ENCODE results near the gene ELOA.
"Not testable (repeated sequence)": the region's sequence is repeated elsewhere in the genome, so short reads cannot be mapped to it uniquely, and the experiment has no call there.

The ELOA gene

DNA sequence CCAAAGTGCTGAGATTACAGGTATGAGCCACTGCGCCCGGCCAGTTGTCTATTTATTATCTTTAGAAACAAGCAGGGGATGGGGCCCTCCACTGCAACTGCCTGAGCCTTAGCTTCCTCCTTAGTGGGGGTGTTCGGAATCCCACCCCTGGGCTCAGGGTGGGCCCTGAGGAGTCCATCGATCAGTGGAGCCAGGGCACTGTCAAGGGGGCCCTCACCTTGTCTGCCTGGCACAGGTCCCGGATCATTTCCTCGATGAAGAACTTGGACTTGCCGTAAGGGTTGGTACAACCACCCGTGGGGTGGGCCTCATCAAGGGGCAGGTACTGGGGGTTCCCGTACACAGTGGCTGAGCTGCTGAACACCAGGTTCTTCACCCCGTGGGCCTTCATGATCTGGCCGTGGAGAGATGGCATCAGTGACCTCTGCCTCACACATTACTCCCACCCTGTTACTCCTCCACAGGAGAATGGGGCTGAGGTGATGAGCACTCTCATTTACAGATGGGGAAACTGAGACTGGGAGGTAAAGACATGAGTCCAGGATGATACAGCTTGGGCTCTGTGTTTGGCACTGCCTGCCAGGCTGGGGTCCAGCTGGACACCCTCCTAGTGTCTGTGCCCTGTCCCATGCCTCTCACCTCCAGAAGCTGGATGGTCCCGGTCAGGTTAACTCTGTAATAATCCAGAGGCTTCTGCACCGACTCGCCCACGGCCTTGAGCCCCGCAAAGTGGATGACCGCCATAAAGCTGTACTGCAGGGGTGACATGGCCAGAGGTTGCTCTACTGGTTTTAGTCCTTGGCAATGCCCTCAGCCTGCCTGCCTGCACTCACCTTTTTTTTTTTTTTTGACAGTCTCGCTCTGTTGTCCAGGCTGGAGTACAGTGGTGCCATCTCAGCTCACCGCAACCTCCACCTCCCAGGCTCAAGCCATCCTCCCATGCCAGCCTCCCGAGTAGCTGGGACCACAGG is 54.5 kb downstream of the ELOA start:
- TF ChIP-seq POLR2AphosphoS5 (IDR thresholded peaks at IDR 0.05; ENCODE audit: low read depth, low read length) (peak; percentile 23; the same call in 1 of the 2 replicates), POLR2A (IDR thresholded peaks at IDR 0.05; ENCODE audit: low read depth, low read length) (no peak), TAF1 (IDR thresholded peaks at IDR 0.05; ENCODE audit: borderline replicate concordance, low read depth, low read length) (no peak)
- DNase-seq (ENCODE audit: insufficient read length) = no peak
- no peak for FAIRE-seq

DNA sequence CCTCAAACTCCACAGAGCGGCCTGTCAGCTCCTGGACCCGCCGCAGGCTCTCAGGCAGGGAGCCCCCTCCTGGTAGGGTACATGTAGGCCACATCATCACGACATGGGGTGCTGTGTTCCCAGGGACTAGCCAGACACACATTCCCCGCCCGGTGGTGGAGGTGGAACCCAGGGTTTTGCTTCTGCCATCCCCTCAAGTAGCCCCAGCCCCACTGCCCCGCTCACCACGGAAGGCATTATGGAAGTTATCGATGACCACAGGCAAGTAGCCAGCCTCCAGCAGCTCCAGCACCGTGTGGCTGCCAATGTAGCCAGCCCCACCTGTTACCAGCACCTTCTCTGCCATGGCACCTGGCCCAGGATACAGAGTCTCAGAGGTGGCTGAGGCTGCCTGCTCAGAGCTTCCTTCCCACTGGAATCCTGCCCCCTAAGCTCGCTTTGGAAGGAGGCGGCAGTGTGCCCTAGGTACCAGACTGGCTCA is 55.4 kb downstream of the ELOA start:
- DNase-seq (ENCODE audit: insufficient read length) = no peak
- no peak for TF ChIP-seq TAF1 (IDR thresholded peaks at IDR 0.05; ENCODE audit: borderline replicate concordance, low read depth, low read length)
- TF ChIP-seq POLR2AphosphoS5 (IDR thresholded peaks at IDR 0.05; ENCODE audit: low read depth, low read length) = no peak
- TF ChIP-seq POLR2A (IDR thresholded peaks at IDR 0.05; ENCODE audit: low read depth, low read length) = no peak
- no peak for FAIRE-seq

DNA sequence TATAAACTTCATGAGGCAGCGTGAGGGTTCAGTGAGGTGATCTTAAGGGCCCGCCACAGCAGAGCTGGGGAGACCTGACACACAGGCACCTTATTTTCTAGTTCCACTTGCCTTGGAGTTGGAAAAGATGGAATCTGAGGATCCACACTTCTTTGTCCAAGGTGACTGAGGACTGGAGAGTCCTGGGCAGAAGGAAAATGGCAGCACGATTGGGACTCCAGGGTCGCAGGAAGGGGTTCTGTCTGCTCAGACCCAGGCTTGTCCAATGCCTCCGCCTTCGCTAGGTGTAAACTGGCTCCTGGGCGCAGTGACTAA is 55.9 kb downstream of the ELOA start:
- no peak for FAIRE-seq
- no peak for DNase-seq (ENCODE audit: insufficient read length)
- TF ChIP-seq TAF1 (IDR thresholded peaks at IDR 0.05; ENCODE audit: borderline replicate concordance, low read depth, low read length) = no peak
- no peak for TF ChIP-seq POLR2A (IDR thresholded peaks at IDR 0.05; ENCODE audit: low read depth, low read length)
- TF ChIP-seq POLR2AphosphoS5 (IDR thresholded peaks at IDR 0.05; ENCODE audit: low read depth, low read length) = no peak

DNA sequence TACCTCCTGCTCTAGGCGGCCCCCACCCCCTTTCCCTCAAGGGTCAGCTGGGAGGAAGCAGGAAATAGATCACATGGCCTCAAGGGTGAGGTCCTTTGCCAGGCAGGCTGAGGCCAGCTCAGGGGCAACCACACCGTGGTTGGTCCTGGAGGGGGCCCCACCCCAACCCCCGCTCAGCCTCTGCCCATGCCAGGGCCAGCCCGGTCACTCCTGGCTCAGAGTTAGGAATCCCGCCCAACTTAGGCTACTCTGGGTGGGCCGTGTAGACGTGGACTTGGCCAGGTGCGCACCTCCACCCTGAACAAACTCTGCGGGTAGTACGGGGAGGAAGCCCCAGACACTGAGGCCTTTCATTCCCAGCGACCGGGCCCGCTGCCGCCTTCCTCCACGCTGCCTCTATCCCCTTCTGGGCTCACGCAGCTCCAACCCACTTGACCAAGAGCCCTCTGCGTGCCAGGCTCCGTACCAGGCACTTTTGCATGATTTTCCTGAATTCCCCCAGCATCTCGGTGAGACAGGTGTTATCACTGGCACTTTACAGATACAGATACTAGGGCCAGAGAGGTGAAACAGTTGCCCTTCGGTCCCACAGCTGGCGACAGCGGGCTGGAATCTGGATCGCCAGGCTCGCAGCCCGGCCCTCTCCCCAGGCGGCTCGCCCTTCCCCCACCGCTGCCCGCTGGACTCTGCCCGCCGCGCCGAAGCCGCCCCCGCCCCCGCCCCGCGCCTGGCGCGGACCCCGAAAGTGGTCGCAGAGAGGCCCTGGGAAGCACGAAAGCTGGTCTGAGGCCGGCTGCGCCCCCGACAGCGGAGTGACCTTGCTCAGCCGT is 56.5 kb downstream of the ELOA start:
- TF ChIP-seq POLR2AphosphoS5 (IDR thresholded peaks at IDR 0.05; ENCODE audit: low read depth, low read length) (no peak), TAF1 (IDR thresholded peaks at IDR 0.05; ENCODE audit: borderline replicate concordance, low read depth, low read length) (no peak), POLR2A (IDR thresholded peaks at IDR 0.05; ENCODE audit: low read depth, low read length) (peak; percentile 53)
- DNase-seq (ENCODE audit: insufficient read length) = peak; percentile 51
- peak; percentile 85 for FAIRE-seq

DNA sequence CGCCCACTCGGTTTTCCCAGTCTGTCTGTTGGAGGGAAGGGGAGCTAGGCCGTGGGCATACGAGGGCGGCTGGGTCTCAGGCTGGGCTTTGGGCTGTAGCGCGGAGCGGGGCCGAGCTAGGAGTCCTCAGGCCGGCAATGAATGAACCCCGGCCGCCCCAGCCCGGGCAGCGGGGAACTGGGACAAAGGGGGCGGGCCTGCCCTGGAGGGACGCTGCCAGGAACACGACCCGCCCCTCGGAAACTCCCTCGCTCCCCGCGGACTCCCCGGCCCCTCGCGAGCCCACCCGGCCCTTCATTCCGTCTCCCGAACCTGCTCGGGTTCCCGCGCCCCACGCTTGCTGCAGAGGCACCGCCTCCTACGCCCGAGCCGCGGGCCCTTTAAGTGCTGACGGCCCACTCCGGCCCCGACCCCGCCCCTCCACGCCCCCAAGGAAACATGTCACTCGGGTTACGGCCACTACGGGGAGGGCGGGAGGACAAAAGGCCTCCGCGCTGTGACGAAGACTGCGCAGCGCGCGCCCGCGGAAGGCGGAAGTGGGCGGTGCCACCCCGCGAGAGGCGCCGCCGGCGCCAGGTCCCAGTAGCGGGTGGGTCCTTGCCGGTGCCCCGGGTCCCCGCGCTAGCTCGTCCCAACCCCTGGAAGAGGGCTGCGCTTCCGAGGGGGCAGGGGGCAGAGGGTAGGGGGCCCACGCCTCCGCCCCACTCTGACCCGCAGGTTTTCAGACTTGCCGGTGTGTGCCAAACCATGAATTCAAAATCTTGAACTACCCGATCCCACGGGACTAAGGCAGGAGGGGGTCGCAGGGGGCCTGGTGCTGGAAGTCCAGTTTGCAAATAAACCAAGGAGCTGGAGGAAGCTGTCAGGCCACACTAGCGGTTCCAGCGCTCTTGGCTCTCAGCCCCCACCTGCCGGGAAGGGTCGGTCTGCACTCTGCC is 57.4 kb downstream of the ELOA start, which contains the start of gene GALE:
Gene GALE, minus strand, starts transcription at position 355 of the 938 bp plus-strand sequence. CDS start 1,747 bp downstream, outside the sequence.
- FAIRE-seq = peak; percentile 99
- TF ChIP-seq TAF1 (IDR thresholded peaks at IDR 0.05; ENCODE audit: borderline replicate concordance, low read depth, low read length) (peak; percentile 61), POLR2A (IDR thresholded peaks at IDR 0.05; ENCODE audit: low read depth, low read length) (peak; percentile 69), POLR2AphosphoS5 (IDR thresholded peaks at IDR 0.05; ENCODE audit: low read depth, low read length) (peak; percentile 81)
- DNase-seq (ENCODE audit: insufficient read length) = peak; percentile 99

GRCh38 chr1:23801338-23801748 is 58.1 kb downstream of the ELOA start:
- no peak for TF ChIP-seq POLR2A (IDR thresholded peaks at IDR 0.05; ENCODE audit: low read depth, low read length)
- no peak for TF ChIP-seq TAF1 (IDR thresholded peaks at IDR 0.05; ENCODE audit: borderline replicate concordance, low read depth, low read length)
- TF ChIP-seq POLR2AphosphoS5 (IDR thresholded peaks at IDR 0.05; ENCODE audit: low read depth, low read length) = no peak
- FAIRE-seq = no peak
- no peak for DNase-seq (ENCODE audit: insufficient read length)

GRCh38 chr1:23801876-23802275 is 58.6 kb downstream of the ELOA start:
- DNase-seq (ENCODE audit: insufficient read length) (no peak), FAIRE-seq (no peak)
- TF ChIP-seq POLR2A (IDR thresholded peaks at IDR 0.05; ENCODE audit: low read depth, low read length) (no peak), POLR2AphosphoS5 (IDR thresholded peaks at IDR 0.05; ENCODE audit: low read depth, low read length) (no peak), TAF1 (IDR thresholded peaks at IDR 0.05; ENCODE audit: borderline replicate concordance, low read depth, low read length) (no peak)

- FAIRE-seq; DNase-seq (ENCODE audit: insufficient read length): not testable (repeated sequence)
Measured at GRCh38 chr1:23802809-23803342, 59.6 kb downstream of the ELOA start.

GRCh38 chr1:23803674-23804073 is 60.4 kb downstream of the ELOA start:
- TF ChIP-seq POLR2A (IDR thresholded peaks at IDR 0.05; ENCODE audit: low read depth, low read length) = no peak
- TF ChIP-seq TAF1 (IDR thresholded peaks at IDR 0.05; ENCODE audit: borderline replicate concordance, low read depth, low read length) = no peak
- no peak for TF ChIP-seq POLR2AphosphoS5 (IDR thresholded peaks at IDR 0.05; ENCODE audit: low read depth, low read length)
- no peak for FAIRE-seq
- no peak for DNase-seq (ENCODE audit: insufficient read length)

GRCh38 chr1:23804183-23804835 is 61.0 kb downstream of the ELOA start:
- TF ChIP-seq POLR2AphosphoS5 (IDR thresholded peaks at IDR 0.05; ENCODE audit: low read depth, low read length) (no peak), TAF1 (IDR thresholded peaks at IDR 0.05; ENCODE audit: borderline replicate concordance, low read depth, low read length) (no peak), POLR2A (IDR thresholded peaks at IDR 0.05; ENCODE audit: low read depth, low read length) (no peak)
- no peak for DNase-seq (ENCODE audit: insufficient read length)
- no peak for FAIRE-seq
